ENCODE results near the gene HMOX2.

DNA sequence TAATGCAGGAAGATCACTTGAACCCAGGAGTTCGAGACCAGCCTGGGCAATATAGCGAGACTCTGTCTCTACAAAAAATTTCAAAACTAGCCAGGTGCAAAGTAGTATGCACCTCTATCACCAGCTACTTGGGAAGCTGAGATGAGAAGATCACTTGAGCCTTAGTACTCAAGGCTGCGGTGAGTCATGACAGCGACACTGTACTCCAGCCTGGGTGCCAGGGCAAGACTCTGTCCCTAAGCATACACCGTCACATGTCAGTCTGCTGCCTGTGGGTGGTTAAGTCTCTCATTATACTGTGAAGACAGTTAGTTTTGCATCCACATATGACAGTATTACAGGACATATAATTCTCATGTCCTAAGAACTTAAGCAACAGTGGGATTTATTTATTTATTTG is 23.5 kb upstream of the HMOX2 start:
- TF ChIP-seq, protein P1, sequence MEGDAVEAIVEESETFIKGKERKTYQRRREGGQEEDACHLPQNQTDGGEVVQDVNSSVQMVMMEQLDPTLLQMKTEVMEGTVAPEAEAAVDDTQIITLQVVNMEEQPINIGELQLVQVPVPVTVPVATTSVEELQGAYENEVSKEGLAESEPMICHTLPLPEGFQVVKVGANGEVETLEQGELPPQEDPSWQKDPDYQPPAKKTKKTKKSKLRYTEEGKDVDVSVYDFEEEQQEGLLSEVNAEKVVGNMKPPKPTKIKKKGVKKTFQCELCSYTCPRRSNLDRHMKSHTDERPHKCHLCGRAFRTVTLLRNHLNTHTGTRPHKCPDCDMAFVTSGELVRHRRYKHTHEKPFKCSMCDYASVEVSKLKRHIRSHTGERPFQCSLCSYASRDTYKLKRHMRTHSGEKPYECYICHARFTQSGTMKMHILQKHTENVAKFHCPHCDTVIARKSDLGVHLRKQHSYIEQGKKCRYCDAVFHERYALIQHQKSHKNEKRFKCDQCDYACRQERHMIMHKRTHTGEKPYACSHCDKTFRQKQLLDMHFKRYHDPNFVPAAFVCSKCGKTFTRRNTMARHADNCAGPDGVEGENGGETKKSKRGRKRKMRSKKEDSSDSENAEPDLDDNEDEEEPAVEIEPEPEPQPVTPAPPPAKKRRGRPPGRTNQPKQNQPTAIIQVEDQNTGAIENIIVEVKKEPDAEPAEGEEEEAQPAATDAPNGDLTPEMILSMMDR (IDR thresholded peaks at IDR 0.05; ENCODE audit: low read depth, low read length), result no peak
- TF ChIP-seq EZH2phosphoT487 (IDR thresholded peaks at IDR 0.05; ENCODE audit: low read depth), result no peak

All from OCI-LY3 (cell line).